NCI-H1694 treated with DMSO at 0.1 percent for 48 hours (cell line): ENCODE data around the gene CLMP.
A peak's percentile ranks its signal among the peaks of the same experiment; 100 is the strongest.
"Not testable (repeated sequence)": the region's sequence is repeated elsewhere in the genome, so short reads cannot be mapped to it uniquely, and the experiment has no call there.

Source experiments
- DNase-seq: peaks from one replicate; lab custom pipeline; 2025; lab: John Stamatoyannopoulos, UW

Gene CLMP

GRCh38 chr11:123132881-123133280 is 62.2 kb downstream of the CLMP start:
- no peak for DNase-seq

- not testable (repeated sequence) for DNase-seq
Observed at GRCh38 chr11:123132034-123132766, 62.8 kb downstream of the CLMP start.

GRCh38 chr11:123129920-123130319 is 65.1 kb downstream of the CLMP start:
- DNase-seq = no peak

DNA sequence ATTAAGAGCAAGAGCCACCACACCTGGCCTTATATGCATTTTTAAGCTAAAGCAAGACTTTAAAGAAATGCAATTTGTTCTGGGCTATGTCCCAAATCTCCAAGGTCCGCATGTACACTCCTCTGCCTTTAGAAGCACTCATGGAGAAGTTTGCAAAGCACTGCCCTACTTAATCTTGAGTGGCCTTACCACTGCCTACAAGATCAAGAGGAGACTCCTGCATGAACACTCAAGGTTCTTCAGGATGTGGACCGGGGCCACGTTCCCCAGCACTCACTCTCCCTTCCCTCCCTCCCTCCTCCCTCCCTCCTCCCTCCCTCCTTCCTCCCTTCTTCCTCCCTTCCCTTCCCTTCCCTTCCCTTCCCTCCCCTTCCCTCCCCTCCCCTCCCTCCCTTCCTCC is 69.9 kb downstream of the CLMP start:
- DNase-seq = no peak

DNA sequence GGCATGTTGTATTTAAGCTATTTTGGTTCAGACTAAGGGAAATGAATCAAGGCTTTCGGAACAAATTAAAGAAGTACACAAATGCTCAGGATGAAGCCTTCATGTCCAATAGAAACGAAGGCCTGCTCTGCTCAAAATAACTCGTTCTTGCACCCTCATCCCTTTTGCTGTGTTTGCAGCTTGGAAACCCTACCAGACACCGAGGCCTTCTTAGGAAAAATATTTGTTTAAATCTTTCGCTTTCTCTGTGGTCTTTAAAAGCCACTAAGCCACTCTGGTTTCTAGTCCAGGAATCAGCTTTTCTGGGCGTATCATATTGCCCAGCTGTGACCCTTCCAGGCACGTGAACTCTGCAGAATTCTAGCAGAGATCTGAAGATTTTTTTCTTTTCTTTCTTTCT is 72.2 kb downstream of the CLMP start:
- DNase-seq = no peak

GRCh38 chr11:123122341-123122740 is 72.7 kb downstream of the CLMP start:
- DNase-seq = no peak

DNA sequence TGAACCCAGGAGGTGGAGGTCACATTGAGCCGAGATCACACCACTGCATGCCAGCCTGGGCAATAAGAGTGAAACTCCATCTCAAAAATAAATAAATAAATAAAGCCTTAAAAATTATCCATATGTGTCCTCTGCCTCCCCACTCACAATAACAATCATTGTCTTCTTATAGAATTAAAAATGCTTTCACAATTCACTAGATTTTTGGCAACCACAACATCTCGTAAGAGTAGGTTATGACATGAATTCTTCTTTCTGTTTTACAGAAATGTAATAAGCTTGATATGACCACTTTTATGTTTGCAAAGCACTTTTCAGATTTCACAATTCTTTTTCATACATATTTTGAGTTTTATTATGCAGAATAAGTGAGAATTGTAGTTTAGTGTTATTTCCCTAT is 78.6 kb downstream of the CLMP start:
- DNase-seq = no peak

DNA sequence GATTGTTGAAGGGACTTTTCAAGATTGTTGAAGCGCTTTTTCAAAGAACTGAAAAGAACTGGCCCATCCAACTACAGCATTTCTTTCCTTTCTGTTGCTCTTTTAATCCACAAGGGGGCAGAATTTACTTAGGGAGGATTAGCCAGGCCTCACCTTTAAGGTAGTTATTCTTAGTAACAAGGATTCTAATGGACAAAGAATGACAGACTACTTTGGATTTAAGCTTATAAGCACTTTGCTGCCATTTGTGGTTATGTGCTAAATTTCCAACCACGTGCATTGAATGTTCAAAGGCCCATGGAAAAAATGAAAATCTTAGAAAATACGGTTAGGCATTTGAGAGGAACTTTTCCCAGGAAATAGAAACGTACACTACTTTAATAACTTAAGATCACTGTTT is 83.6 kb downstream of the CLMP start:
- peak; percentile 32 for DNase-seq

- DNase-seq = no peak
Observed at GRCh38 chr11:123110397-123110796, 84.7 kb downstream of the CLMP start.

GRCh38 chr11:123107945-123108495 is 87.0 kb downstream of the CLMP start:
- DNase-seq = no peak

- no peak for DNase-seq
Observed at GRCh38 chr11:123104697-123105096, 90.4 kb downstream of the CLMP start.

GRCh38 chr11:123103326-123103980 is 91.6 kb downstream of the CLMP start:
- DNase-seq = peak; percentile 81

DNA sequence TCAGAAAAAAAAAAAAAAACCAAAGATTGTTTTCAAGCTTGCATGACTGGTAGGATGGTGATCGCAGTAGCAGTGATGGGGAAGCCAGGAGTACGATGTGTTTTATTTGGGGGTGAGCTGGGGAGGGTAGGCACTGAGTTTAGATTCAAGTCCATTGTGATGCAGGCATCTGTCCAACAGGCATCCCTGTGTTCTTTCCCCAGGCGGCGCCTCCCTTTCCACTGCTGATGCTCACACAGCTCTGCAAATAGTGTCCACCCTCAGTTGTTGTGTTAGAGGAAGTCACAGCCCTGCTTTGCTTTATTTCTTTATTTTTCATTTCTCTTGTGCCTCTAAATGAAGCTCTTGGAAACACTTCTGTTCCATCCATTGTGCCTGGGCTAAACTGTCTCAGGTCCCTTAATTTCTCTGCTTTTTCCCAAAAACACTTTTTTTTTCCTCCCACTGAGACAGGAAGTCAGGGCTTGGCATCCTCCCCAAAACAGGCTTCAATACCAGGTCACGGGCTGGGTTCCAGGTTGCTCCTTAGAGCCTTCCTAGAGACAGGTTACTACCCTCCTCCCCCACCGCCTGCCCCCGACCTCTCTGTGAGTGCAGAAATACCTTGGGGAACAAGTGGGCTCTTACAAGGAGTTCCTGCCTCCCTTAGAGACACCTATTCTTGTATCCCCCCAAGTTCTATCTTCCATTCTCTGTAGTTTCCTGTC is 94.5 kb downstream of the CLMP start:
- no peak for DNase-seq

DNA sequence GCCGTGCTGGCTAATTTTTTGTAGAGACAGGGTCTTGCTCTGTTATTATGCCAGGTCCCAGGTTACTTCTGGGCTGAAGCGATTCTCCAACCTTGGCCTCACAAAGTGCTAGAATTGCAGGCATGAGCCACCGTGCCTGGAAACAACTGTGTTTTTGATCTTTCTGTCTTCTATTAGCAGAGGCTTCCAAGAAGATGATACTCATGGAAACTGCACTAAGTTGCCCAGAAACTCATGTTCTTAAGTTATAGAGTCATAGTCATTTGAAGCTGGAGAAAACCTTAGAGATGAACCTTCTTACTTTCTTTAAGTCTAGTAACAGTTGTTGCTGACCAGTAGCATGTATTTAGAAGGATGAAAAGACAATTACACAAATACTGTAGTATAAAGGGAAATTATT is 96.1 kb downstream of the CLMP start:
- no peak for DNase-seq

DNA sequence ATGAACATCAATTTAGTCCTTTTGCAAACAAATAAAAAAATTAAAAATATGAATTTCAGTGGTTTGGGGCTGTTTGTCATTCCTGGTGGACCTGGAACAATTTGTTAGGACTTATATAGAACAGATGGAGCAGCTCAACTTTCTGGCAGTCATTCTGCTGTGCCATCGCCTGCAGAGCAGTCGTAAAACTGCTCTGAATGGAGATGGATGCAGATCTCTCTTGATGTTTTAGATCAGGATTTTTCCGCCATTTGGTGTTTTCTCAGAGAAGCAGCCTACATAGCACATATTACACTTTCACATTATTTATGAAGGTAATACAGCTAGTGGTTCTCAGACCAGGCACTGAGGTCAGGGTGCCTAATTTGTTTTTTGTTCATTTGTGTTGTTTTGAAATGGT is 101.3 kb downstream of the CLMP start:
- peak; percentile 45 for DNase-seq

DNA sequence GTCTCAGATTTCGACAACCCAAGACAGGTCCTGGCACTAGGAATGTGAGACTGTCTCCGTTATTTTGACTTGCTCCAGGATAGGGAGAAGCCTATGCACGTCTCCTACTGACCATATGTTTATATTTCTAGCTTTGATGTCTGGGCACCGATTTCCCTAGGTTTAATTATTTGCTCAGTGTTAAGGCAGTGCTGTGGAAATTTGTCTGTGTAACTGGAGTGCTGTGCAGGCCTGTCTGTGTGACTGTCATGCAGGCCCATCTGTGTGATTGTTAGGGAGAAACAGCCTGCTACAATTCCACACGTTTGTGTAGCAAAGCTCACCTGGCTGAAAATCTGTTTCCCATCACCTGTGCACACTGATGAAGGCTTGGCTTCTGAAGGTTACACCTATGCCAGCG is 103.5 kb downstream of the CLMP start:
- peak; percentile 19 for DNase-seq

- DNase-seq = not testable (repeated sequence)
Observed at GRCh38 chr11:123090168-123090567, 104.9 kb downstream of the CLMP start.

GRCh38 chr11:123088896-123089295 is 106.2 kb downstream of the CLMP start:
- not testable (repeated sequence) for DNase-seq

DNA sequence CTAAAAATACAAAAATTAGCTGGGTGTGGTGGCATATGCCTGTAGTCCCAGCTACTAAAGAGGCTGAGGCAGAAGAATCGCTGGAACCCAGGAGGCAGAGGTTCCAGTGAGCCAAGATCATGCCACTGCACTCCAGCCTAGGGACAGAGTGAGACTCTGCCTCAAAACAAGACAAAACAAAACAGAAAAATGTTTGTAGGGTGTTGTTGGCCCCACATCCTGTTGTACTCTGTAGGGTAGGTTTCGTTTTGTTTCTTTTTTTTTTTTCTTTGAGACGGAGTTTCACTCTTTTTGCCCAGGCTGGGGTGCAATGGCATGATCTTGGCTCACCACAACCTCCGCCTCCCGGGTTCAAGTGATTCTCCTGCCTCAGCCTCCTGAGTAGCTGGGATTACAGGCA is 107.4 kb downstream of the CLMP start:
- not testable (repeated sequence) for DNase-seq

- DNase-seq = peak; percentile 62
Observed at GRCh38 chr11:123086305-123086704, 108.7 kb downstream of the CLMP start.

DNA sequence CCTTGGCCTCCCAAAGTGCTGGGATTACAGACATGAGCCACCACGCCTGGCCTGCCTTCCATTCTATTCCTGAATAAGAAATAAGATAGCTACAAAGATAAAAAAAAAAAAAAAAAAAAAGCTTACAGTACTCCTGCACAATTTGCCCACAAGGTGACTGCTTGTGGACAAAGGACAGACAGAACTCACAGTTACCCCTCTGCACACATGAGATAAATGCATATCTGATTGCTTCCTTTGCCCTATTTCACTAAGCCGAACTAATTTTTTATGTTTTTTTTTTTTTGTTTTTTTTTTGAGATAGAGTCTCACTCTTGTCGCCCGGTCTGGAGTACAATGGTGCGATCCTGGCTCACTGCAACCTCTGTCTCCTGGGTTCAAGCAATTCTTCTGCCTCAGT is 109.6 kb downstream of the CLMP start:
- no peak for DNase-seq

GRCh38 chr11:123084454-123084853 is 110.6 kb downstream of the CLMP start:
- DNase-seq = no peak

GRCh38 chr11:123083623-123084029 is 111.4 kb downstream of the CLMP start:
- peak; percentile 38 for DNase-seq
